Stimulated activated CD8-positive, alpha-beta memory T cell treated with anti-CD3 and anti-CD28 coated beads, Interleukin-2, amount 100 ng/mL, for 1 hour (primary cell): ENCODE results near the gene RASGRF2.

Source experiments
- DNase-seq, 2 donors: peaks; one replicate each; pipeline ENCODE4 v3.0.0-alpha.2; 2020; ENCODE audit warnings: low read depth in 2 of 2

The RASGRF2 gene

GRCh38 chr5:81177061-81177460, 216.9 kb downstream of the RASGRF2 start:
- DNase-seq: no peak

GRCh38 chr5:81179959-81180358, 219.8 kb downstream of the RASGRF2 start:
- no peak for DNase-seq

GRCh38 chr5:81180780-81181460, 220.8 kb downstream of the RASGRF2 start:
- no peak for DNase-seq

- no peak for DNase-seq
Observed at GRCh38 chr5:81181576-81182316, 221.6 kb downstream of the RASGRF2 start.

GRCh38 chr5:81182396-81183390, 222.5 kb downstream of the RASGRF2 start:
- no peak for DNase-seq

DNA sequence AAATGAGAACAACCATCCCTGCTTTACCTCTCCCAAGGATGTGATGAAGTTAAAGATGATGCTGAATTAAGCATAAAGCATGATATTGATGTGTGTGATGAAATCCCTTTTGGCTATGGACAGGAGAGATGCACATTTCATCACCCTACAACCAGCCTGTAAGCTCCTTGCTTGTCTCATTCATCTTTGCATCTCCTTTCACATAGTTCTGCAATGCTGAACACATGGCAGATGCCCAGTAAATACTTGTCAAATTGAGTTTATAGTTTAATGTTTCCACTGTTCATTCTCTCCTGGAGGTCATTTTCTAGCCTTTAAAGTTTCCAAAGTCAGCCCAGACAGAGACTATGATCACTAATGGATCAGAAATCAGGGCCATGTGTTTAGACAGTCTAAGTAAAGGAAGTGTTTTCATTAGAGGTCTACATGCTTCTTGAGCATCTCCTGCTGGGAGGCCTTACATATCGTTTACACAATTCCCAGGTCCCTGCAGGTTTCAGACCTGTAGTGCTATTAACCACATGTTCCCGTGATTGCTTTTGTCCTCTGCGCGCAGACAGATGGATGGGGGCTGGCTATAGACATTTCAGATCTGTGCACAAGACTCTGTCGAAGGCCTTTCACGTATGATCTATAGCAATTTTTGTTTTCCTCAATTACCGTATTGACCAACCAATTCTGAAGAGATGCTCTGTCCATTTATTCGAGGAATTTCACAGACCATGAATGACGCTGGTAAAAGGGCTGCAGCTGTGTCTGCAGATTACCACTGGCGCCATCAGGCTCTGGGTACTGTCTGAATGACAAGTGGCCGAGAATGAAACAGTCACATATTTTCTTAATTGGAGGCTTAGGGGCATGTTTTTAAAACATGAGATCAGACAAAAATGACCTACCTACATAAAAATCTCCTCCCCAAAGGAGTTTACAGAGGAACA, 223.9 kb downstream of the RASGRF2 start:
- DNase-seq: no peak

DNA sequence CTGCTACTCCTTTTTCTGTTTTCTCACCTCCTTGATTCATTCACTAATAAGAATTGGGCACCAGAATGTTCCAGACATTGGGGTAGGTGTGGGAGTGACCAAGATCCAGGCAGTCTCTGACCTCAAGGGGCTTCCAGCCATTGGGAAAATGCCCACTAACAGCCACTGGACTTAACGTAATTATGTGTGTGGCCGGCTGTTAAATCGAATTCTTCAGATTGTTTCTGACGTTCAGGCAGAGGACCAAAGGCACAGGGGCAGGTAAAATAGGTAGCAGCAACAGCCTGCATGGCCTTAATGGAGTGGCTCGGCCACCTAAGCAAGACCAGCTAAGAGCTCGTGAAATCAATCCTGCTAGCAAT, 224.6 kb downstream of the RASGRF2 start:
- no peak for DNase-seq

DNA sequence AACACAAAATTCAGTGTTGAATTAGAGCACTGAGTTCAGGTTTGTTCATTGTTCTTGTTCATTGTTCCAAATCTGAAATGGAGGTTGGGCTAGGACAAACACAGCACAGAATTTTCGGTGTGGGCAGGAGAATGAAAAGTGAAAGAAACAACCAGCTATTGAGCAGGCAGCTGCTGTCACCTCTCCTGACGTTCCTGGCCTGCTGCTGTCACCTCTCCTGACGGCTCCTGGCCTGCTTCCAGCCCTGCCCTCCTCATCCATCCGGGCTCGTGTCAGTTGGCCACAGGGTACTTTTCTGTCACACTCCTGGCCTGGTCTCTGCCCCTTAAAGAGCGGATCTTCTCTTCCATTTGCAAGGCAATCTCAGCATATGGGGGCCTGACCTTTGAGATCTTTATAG, 227.7 kb downstream of the RASGRF2 start:
- no peak for DNase-seq

GRCh38 chr5:81188962-81189361, 228.8 kb downstream of the RASGRF2 start:
- DNase-seq: no peak

DNA sequence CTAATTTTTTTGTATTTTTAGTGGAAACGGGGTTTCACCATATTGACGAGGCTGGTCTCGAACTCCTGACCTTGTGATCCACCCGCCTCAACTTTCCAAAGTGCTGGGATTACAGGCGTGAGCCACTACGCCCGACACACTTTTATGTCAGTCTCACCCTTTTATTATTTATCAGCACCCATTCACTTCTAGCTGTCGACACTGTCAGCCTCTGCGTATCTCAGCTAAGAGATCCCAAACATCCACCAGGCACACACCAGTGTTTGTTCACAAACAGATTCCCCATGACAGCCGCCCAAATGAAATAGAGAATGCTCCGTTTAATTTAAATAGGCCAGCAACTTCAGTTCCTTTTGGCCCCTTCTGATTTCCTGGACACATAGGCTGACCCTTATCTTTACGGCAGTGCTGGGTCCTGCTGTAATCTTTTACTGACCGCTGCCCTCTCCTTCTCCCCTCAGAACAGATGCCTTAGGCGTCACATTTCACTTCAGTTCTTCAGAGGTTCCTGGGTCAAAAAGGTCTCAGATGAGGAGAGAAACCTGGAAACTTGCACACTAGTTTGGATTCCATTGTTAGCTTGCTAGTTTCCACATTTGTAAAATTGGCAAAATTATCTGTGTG, 229.8 kb downstream of the RASGRF2 start:
- DNase-seq: no peak

- DNase-seq: no peak
Observed at GRCh38 chr5:81191726-81192372, 231.7 kb downstream of the RASGRF2 start.

GRCh38 chr5:81192373-81192750, 232.2 kb downstream of the RASGRF2 start:
- DNase-seq: no peak

- peak; percentile 56 to 58 for DNase-seq
Observed at GRCh38 chr5:81194633-81195334, 234.6 kb downstream of the RASGRF2 start.

GRCh38 chr5:81195335-81195929, 235.3 kb downstream of the RASGRF2 start:
- no peak for DNase-seq

DNA sequence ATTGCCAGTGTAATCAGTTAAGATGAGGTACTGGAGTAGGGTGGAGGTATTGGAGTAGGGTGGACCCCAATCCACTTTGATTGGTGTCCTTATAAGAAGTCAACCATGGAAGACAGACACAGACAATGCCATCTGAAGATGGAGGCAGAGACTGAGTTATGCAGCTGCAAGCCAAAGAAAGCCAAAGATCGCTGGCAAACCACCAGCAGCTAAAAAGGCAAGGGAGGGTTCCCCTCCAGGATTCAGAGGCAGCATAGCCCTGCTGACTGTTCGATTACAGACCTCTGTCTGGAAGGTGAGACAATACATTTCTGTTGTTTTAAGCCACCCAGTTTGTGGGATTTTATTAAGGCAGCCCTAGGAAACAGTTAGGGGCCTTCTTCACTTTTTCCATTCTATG, 242.5 kb downstream of the RASGRF2 start:
- DNase-seq: no peak

DNA sequence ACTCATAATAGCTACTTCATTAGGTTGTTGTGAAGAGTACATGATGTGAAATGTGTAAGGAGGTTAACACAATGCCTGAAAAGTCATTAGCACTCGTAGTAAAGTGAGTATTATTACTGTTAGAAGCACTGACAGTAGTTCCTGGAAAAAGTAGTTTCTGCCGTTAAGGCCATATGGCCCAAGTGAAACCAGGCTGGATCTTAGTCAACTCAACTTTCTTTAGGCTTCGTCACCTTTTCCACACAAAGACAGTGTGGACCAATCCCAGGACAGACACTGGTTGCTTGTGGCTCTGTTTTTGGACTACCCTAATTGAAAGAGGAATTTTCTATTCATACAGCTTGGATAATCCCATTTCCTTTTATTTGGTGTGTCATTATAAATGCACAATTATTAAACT, 243.6 kb downstream of the RASGRF2 start:
- no peak for DNase-seq

GRCh38 chr5:81204205-81204604, 244.0 kb downstream of the RASGRF2 start:
- DNase-seq: no peak

DNA sequence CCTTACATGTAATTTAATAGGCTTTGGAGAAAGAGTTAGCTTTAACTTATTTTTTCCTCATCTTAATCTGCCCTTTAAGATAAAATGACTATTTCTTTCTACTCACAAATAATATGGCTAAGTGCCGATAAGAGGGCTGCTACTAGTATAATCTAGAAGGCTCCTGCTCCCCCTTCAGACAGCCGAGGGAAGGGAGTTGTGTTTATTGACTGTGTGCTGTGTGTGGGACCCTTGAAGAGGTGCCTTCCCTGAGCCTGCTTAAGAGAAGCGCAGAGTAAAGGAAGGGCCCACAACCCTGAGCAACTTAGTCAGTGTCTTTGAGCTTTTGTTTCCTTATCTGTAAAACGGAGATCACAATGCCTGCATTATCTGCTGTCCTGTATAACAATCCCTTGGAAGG, 244.9 kb downstream of the RASGRF2 start:
- DNase-seq: no peak

GRCh38 chr5:81207009-81207408, 246.8 kb downstream of the RASGRF2 start:
- DNase-seq: no peak
